ENCODE results near the gene NUP188. TPM values are rescaled to one million over a fixed set of nuclear protein-coding genes. Genes with fewer than 3 reads are reported as not detected.

Gene NUP188
- total RNA-seq, 1 donor from 2014 or later: 103 TPM

DNA sequence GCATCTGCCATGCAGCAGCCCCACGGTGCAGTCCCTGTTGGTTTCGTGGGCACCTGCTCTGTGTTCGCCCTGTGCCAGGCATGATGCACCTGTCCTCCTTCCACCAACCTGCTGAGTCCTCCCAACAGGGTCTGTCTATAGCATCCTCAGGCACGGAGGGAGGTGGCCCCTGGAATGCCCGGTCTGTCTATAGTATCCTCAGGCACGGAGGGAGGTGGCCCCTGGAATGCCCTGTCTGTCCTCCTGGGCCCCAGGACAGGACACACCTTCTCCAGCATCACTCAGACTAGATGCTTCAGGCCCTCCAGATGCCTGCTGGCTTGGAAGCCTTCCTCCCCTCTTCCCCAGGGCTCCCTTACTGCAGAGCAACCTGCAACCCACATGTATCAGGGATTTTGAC lies 36.6 kb upstream of the NUP188 start:
- intact Hi-C loops (cut with micrococcal nuclease): no loop called here
- no peak overlapping the region for H3K27ac Mint-ChIP-seq
- TF ChIP-seq, protein P1, sequence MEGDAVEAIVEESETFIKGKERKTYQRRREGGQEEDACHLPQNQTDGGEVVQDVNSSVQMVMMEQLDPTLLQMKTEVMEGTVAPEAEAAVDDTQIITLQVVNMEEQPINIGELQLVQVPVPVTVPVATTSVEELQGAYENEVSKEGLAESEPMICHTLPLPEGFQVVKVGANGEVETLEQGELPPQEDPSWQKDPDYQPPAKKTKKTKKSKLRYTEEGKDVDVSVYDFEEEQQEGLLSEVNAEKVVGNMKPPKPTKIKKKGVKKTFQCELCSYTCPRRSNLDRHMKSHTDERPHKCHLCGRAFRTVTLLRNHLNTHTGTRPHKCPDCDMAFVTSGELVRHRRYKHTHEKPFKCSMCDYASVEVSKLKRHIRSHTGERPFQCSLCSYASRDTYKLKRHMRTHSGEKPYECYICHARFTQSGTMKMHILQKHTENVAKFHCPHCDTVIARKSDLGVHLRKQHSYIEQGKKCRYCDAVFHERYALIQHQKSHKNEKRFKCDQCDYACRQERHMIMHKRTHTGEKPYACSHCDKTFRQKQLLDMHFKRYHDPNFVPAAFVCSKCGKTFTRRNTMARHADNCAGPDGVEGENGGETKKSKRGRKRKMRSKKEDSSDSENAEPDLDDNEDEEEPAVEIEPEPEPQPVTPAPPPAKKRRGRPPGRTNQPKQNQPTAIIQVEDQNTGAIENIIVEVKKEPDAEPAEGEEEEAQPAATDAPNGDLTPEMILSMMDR (IDR thresholded peaks at IDR 0.05): no peak
- no peak for DNase-seq
- no peaks in the 10 kb centered on the region for H3K9me3 Mint-ChIP-seq
- POLR2A ChIA-PET: no interaction called here
- peaks cover 42% of the 10 kb centered on the region for H3K36me3 Mint-ChIP-seq (ENCODE audit: low read depth)
- H3K27me3 Mint-ChIP-seq: no peaks in the 10 kb centered on the region
- no peak for ATAC-seq (ENCODE audit: low read depth)
- no peak overlapping the region for H3K4me3 Mint-ChIP-seq
- CTCF ChIA-PET: no interaction called here
- peaks cover 8% of the 10 kb centered on the region for H3K4me1 Mint-ChIP-seq

- no peak for ATAC-seq (ENCODE audit: low read depth)
- no peak overlapping the region for H3K27ac Mint-ChIP-seq
- TF ChIP-seq, protein P1 (IDR thresholded peaks at IDR 0.05): no peak
- H3K36me3 Mint-ChIP-seq (ENCODE audit: low read depth): peaks cover 47% of the 10 kb centered on the region
- ChIA-PET CTCF (no interaction called here), POLR2A (no interaction called here)
- peaks cover 8% of the 10 kb centered on the region for H3K4me1 Mint-ChIP-seq
- no peak overlapping the region for H3K4me3 Mint-ChIP-seq
- no peaks in the 10 kb centered on the region for H3K9me3 Mint-ChIP-seq
- no peaks in the 10 kb centered on the region for H3K27me3 Mint-ChIP-seq
- no peak for DNase-seq
- intact Hi-C loops (cut with micrococcal nuclease): no loop called here
These were observed 35.9 kb upstream of the NUP188 start for GRCh38 chr9:128911529-128912035.

DNA sequence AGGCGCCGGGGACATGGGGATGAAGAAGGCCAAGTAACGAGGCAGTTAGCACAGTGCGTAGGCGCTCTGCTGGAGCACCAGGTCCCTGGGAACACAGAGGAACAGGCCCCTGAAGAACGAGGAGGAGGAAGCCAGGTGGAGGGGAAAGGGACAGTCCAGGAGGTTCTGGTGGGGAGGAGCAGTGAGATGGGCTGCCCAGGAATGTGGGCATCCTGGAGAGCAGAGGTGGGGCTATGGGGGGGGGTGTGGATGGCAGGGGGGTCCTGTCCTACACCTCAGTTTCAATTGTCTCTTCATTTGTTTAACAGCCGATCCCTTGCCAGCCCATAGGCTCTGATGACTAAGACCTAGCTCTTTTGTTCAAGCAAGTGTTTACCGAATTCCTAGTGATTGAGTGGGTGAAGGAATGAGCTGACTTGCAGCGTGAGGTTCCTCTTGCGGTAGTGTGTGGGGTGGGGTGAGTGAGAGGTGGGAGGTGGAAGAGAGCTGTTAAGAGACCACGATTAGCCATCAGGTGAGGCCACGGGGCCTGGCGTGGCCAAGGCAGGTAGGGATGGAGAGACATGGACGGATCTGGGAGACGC lies 35.1 kb upstream of the NUP188 start:
- ATAC-seq (ENCODE audit: low read depth) (no peak), DNase-seq (no peak)
- no peak overlapping the region for H3K27ac Mint-ChIP-seq
- no peaks in the 10 kb centered on the region for H3K27me3 Mint-ChIP-seq
- intact Hi-C loops (cut with micrococcal nuclease): no loop called here
- TF ChIP-seq, protein P1 (IDR thresholded peaks at IDR 0.05): no peak
- peaks cover 51% of the 10 kb centered on the region for H3K36me3 Mint-ChIP-seq (ENCODE audit: low read depth)
- H3K4me3 Mint-ChIP-seq: no peak overlapping the region
- peaks cover 8% of the 10 kb centered on the region for H3K4me1 Mint-ChIP-seq
- CTCF ChIA-PET: no interaction called here
- H3K9me3 Mint-ChIP-seq: no peaks in the 10 kb centered on the region
- POLR2A ChIA-PET: no interaction called here

DNA sequence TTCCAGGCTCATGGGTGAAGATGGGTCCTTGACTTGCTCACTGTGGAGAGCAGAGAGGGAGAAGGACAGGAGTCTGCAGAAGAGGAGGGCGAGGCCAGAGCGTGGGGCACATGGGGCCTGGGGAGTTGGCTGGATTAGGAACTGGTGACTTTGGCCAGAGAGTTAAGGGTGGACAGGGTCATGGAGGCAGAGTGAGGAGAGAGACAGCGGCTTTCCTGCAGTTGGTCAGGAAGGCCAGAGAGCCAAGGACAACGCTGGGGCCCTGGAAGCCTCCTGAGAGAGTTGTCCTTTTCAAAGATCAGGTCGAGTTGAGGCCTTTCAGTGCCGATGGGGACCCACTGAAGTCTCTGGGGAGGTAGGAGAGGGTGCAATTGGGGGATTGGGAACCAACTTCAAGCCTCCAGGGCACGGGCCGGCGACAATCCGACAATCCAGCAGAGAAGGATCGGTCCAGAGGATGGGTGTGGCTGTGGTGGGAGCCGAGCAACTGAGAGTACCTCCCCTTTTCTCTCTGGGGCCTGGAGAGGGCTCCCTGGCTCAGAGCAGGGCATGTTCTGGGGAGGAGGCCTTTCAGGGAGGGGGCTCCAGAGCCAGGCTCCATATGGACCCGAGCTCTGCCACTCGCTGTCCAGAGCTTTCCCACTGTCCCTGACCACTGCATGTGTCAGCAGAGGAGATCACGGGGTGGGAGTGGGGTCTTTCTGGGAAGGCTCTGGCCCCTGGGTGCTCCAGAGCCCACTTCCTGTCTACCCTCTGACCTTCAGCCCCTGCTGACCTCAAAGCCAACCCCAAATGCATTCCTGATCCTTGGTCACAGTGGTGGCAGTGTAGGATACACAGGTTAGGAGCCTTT lies 34.2 kb upstream of the NUP188 start:
- Mint-ChIP-seq H3K27me3 (no peaks in the 10 kb centered on the region), H3K4me3 (no peak overlapping the region), H3K27ac (no peak overlapping the region), H3K4me1 (peaks cover 8% of the 10 kb centered on the region), H3K9me3 (no peaks in the 10 kb centered on the region), H3K36me3 (ENCODE audit: low read depth) (peaks cover 51% of the 10 kb centered on the region)
- no peak for ATAC-seq (ENCODE audit: low read depth)
- ChIA-PET CTCF (no interaction called here), POLR2A (no interaction called here)
- intact Hi-C loops (cut with micrococcal nuclease): no loop called here
- TF ChIP-seq, protein P1 (IDR thresholded peaks at IDR 0.05): no peak
- DNase-seq: no peak

- H3K36me3 Mint-ChIP-seq (ENCODE audit: low read depth): peaks cover 45% of the 10 kb centered on the region
- H3K4me1 Mint-ChIP-seq: peaks cover 8% of the 10 kb centered on the region
- no peaks in the 10 kb centered on the region for H3K9me3 Mint-ChIP-seq
- H3K27me3 Mint-ChIP-seq: no peaks in the 10 kb centered on the region
- intact Hi-C loops (cut with micrococcal nuclease): no loop called here
- H3K4me3 Mint-ChIP-seq: no peak overlapping the region
- H3K27ac Mint-ChIP-seq: no peak overlapping the region
- ChIA-PET POLR2A (no interaction called here), CTCF (no interaction called here)
- TF ChIP-seq, protein P1 (IDR thresholded peaks at IDR 0.05): no peak
- ATAC-seq (ENCODE audit: low read depth): no peak
- DNase-seq: no peak
These were observed 33.3 kb upstream of the NUP188 start for GRCh38 chr9:128913995-128914772.

Measured in activated B cell treated with CpG ODN at 0.5 μM for 24 hours (primary cell).